ENCODE measurements around the gene CPEB3. TPM values are rescaled to one million over a fixed set of nuclear protein-coding genes. Genes with fewer than 3 reads are reported as not detected.

Gene CPEB3
- total RNA-seq, 3 donors from 2014 or later: 0.68 to 0.92 (median 0.82) TPM

- no peaks in the 10 kb centered on the region for H3K27me3 Mint-ChIP-seq (ENCODE audit: low read depth)
- peaks cover 15% of the 10 kb centered on the region for H3K4me1 Mint-ChIP-seq (ENCODE audit: low read depth)
- no peaks in the 10 kb centered on the region for H3K9me3 Mint-ChIP-seq
- no peak for DNase-seq
- no peaks in the 10 kb centered on the region for H3K36me3 Mint-ChIP-seq (ENCODE audit: insufficient read depth)
- H3K4me3 Mint-ChIP-seq: no peak overlapping the region
- ATAC-seq: no peak
Observed at GRCh38 chr10:92208736-92209135, 82.1 kb downstream of the CPEB3 start.

- Mint-ChIP-seq H3K4me1 (ENCODE audit: low read depth) (peaks cover 13% of the 10 kb centered on the region), H3K27me3 (ENCODE audit: low read depth) (no peaks in the 10 kb centered on the region), H3K4me3 (no peak overlapping the region), H3K36me3 (ENCODE audit: insufficient read depth) (no peaks in the 10 kb centered on the region), H3K9me3 (no peaks in the 10 kb centered on the region)
- DNase-seq (no peak), ATAC-seq (no peak)
Observed at GRCh38 chr10:92208157-92208720, 82.6 kb downstream of the CPEB3 start.

GRCh38 chr10:92207061-92207460 is 83.8 kb downstream of the CPEB3 start:
- Mint-ChIP-seq H3K4me3 (no peak overlapping the region), H3K27me3 (ENCODE audit: low read depth) (no peaks in the 10 kb centered on the region), H3K4me1 (ENCODE audit: low read depth) (peaks cover 9% of the 10 kb centered on the region), H3K36me3 (ENCODE audit: insufficient read depth) (no peaks in the 10 kb centered on the region), H3K9me3 (no peaks in the 10 kb centered on the region)
- no peak for ATAC-seq
- no peak for DNase-seq

GRCh38 chr10:92203919-92204623 is 86.8 kb downstream of the CPEB3 start:
- no peaks in the 10 kb centered on the region for H3K4me1 Mint-ChIP-seq (ENCODE audit: low read depth)
- DNase-seq (no peak), ATAC-seq (no peak)
- no peaks in the 10 kb centered on the region for H3K9me3 Mint-ChIP-seq
- H3K4me3 Mint-ChIP-seq: no peak overlapping the region
- no peaks in the 10 kb centered on the region for H3K36me3 Mint-ChIP-seq (ENCODE audit: insufficient read depth)
- H3K27me3 Mint-ChIP-seq (ENCODE audit: low read depth): no peaks in the 10 kb centered on the region

GRCh38 chr10:92202536-92202935 is 88.3 kb downstream of the CPEB3 start:
- no peak for DNase-seq
- no peak for ATAC-seq
- Mint-ChIP-seq H3K4me3 (no peak overlapping the region), H3K27me3 (ENCODE audit: low read depth) (no peaks in the 10 kb centered on the region), H3K9me3 (no peaks in the 10 kb centered on the region), H3K4me1 (ENCODE audit: low read depth) (no peaks in the 10 kb centered on the region), H3K36me3 (ENCODE audit: insufficient read depth) (no peaks in the 10 kb centered on the region)

GRCh38 chr10:92200564-92200963 is 90.3 kb downstream of the CPEB3 start:
- H3K36me3 Mint-ChIP-seq (ENCODE audit: insufficient read depth): no peaks in the 10 kb centered on the region
- DNase-seq (no peak), ATAC-seq (no peak)
- no peaks in the 10 kb centered on the region for H3K9me3 Mint-ChIP-seq
- no peak overlapping the region for H3K4me3 Mint-ChIP-seq
- H3K4me1 Mint-ChIP-seq (ENCODE audit: low read depth): no peaks in the 10 kb centered on the region
- H3K27me3 Mint-ChIP-seq (ENCODE audit: low read depth): no peaks in the 10 kb centered on the region

GRCh38 chr10:92187101-92187500 is 103.8 kb downstream of the CPEB3 start:
- DNase-seq (no peak), ATAC-seq (no peak)
- Mint-ChIP-seq H3K4me3 (no peak overlapping the region), H3K27me3 (ENCODE audit: low read depth) (no peaks in the 10 kb centered on the region), H3K36me3 (ENCODE audit: insufficient read depth) (peaks cover 5% of the 10 kb centered on the region), H3K4me1 (ENCODE audit: low read depth) (no peaks in the 10 kb centered on the region), H3K9me3 (no peaks in the 10 kb centered on the region)

GRCh38 chr10:92184977-92185376 is 105.9 kb downstream of the CPEB3 start:
- no peak for ATAC-seq
- Mint-ChIP-seq H3K36me3 (ENCODE audit: insufficient read depth) (peaks cover 6% of the 10 kb centered on the region), H3K4me3 (no peak overlapping the region), H3K27me3 (ENCODE audit: low read depth) (no peaks in the 10 kb centered on the region), H3K9me3 (no peaks in the 10 kb centered on the region), H3K4me1 (ENCODE audit: low read depth) (no peaks in the 10 kb centered on the region)
- DNase-seq: no peak

GRCh38 chr10:92183199-92183598 is 107.7 kb downstream of the CPEB3 start:
- H3K27me3 Mint-ChIP-seq (ENCODE audit: low read depth): no peaks in the 10 kb centered on the region
- no peaks in the 10 kb centered on the region for H3K9me3 Mint-ChIP-seq
- H3K4me3 Mint-ChIP-seq: no peak overlapping the region
- H3K36me3 Mint-ChIP-seq (ENCODE audit: insufficient read depth): peaks cover 14% of the 10 kb centered on the region
- H3K4me1 Mint-ChIP-seq (ENCODE audit: low read depth): no peaks in the 10 kb centered on the region
- DNase-seq (no peak), ATAC-seq (no peak)

GRCh38 chr10:92181575-92181974 is 109.3 kb downstream of the CPEB3 start:
- no peaks in the 10 kb centered on the region for H3K9me3 Mint-ChIP-seq
- no peaks in the 10 kb centered on the region for H3K27me3 Mint-ChIP-seq (ENCODE audit: low read depth)
- ATAC-seq (no peak), DNase-seq (no peak)
- no peaks in the 10 kb centered on the region for H3K4me1 Mint-ChIP-seq (ENCODE audit: low read depth)
- H3K4me3 Mint-ChIP-seq: no peak overlapping the region
- peaks cover 15% of the 10 kb centered on the region for H3K36me3 Mint-ChIP-seq (ENCODE audit: insufficient read depth)

- Mint-ChIP-seq H3K27me3 (ENCODE audit: low read depth) (no peaks in the 10 kb centered on the region), H3K36me3 (ENCODE audit: insufficient read depth) (peaks cover 17% of the 10 kb centered on the region), H3K4me1 (ENCODE audit: low read depth) (no peaks in the 10 kb centered on the region), H3K4me3 (no peak overlapping the region), H3K9me3 (no peaks in the 10 kb centered on the region)
- DNase-seq: no peak
- ATAC-seq: no peak
Observed at GRCh38 chr10:92180399-92180798, 110.5 kb downstream of the CPEB3 start.

- H3K4me3 Mint-ChIP-seq: no peak overlapping the region
- DNase-seq (no peak), ATAC-seq (no peak)
- peaks cover 17% of the 10 kb centered on the region for H3K36me3 Mint-ChIP-seq (ENCODE audit: insufficient read depth)
- no peaks in the 10 kb centered on the region for H3K4me1 Mint-ChIP-seq (ENCODE audit: low read depth)
- H3K27me3 Mint-ChIP-seq (ENCODE audit: low read depth): no peaks in the 10 kb centered on the region
- no peaks in the 10 kb centered on the region for H3K9me3 Mint-ChIP-seq
Observed at GRCh38 chr10:92177546-92177945, 113.3 kb downstream of the CPEB3 start.

- Mint-ChIP-seq H3K4me1 (ENCODE audit: low read depth) (no peaks in the 10 kb centered on the region), H3K4me3 (no peak overlapping the region), H3K36me3 (ENCODE audit: insufficient read depth) (peaks cover 16% of the 10 kb centered on the region), H3K27me3 (ENCODE audit: low read depth) (no peaks in the 10 kb centered on the region), H3K9me3 (no peaks in the 10 kb centered on the region)
- ATAC-seq: no peak
- no peak for DNase-seq
Observed at GRCh38 chr10:92175164-92175563, 115.7 kb downstream of the CPEB3 start.

- H3K4me3 Mint-ChIP-seq: no peak overlapping the region
- peaks cover 18% of the 10 kb centered on the region for H3K36me3 Mint-ChIP-seq (ENCODE audit: insufficient read depth)
Observed at GRCh38 chr10:92173996-92174395, 116.9 kb downstream of the CPEB3 start.

GRCh38 chr10:92164036-92164696 is 126.7 kb downstream of the CPEB3 start:
- Mint-ChIP-seq H3K4me3 (no peak overlapping the region), H3K27me3 (ENCODE audit: low read depth) (no peaks in the 10 kb centered on the region), H3K36me3 (ENCODE audit: insufficient read depth) (peaks cover 10% of the 10 kb centered on the region), H3K9me3 (peaks cover 10% of the 10 kb centered on the region), H3K4me1 (ENCODE audit: low read depth) (no peaks in the 10 kb centered on the region)
- no peak for ATAC-seq
- DNase-seq: no peak

More at GRCh38 chr10:92173996-92174395, 116.9 kb downstream of the CPEB3 start:
- no peak for DNase-seq
- Mint-ChIP-seq H3K4me1 (ENCODE audit: low read depth) (no peaks in the 10 kb centered on the region), H3K27me3 (ENCODE audit: low read depth) (no peaks in the 10 kb centered on the region), H3K9me3 (peaks cover 6% of the 10 kb centered on the region)
- ATAC-seq: no peak
